Breast epithelium (tissue), 4 donors: ENCODE measurements around the gene LGALS12. TPM values are rescaled to one million over a fixed set of nuclear protein-coding genes. Genes with fewer than 3 reads are reported as not detected.

Experiments
- DNase-seq, 2 donors: peaks; one replicate each; pipeline ENCODE4 v3.0.0-alpha.2; 2019; ENCODE audit warnings: low spot score in 2 of 2
- H3K27ac ChIP-seq, 2 donors: fragments of 200-600 bp; sonication (generic) in 1 of 2; one replicate each; pipeline ENCODE4 v1.5.1; 2016 to 2019; ENCODE audit warnings: mild to moderate bottlenecking in 1 of 2
- H3K27me3 ChIP-seq, 2 donors: fragments of 200-600 bp; sonication (generic) in 1 of 2; one replicate each; pipeline versions ENCODE4 v1.5.1 to v1.6.0; 2017 to 2019; ENCODE audit warnings: control low read depth in 1 of 2, mild to moderate bottlenecking in 1 of 2
- H3K36me3 ChIP-seq: fragments of 200-600 bp; one replicate; pipeline ENCODE4 v1.5.1; 2019
- H3K4me1 ChIP-seq, 2 donors: fragments of 200-600 bp; sonication (generic); one replicate each; pipeline ENCODE4 v1.5.1; 2016 to 2019; ENCODE audit warnings: control low read depth in 1 of 2
- H3K4me3 ChIP-seq, 3 donors: fragments of 200-600 bp; sonication (generic); 1 replicate in 2 of 3; 2 replicates in 1 of 3; pipeline ENCODE4 v1.5.1; 2016 to 2019; ENCODE audit warnings: mild to moderate bottlenecking in 3 of 3, moderate library complexity in 2 of 3
- H3K9me3 ChIP-seq, 2 donors: fragments of 200-600 bp; sonication (generic) in 1 of 2; one replicate each; pipeline ENCODE4 v1.5.1; 2016 to 2019; ENCODE audit warnings: control low read depth in 1 of 2
- POLR2A ChIP-seq: fragments of 450-650 bp; IDR thresholded peaks from one replicate; pipeline ENCODE4 v1.6.1; 2016; ENCODE audit warnings: antibody characterized with exemption, mild to moderate bottlenecking, moderate library complexity
- POLR2AphosphoS5 ChIP-seq, 3 donors: sonication (generic); formaldehyde crosslinking; IDR thresholded peaks; one replicate each; pipeline ENCODE4 v1.6.1; 2017; ENCODE audit warnings: antibody characterized with exemption in 3 of 3
- intact Hi-C: fragments of 100-400 bp; cut with DNase I; formaldehyde crosslinking; loops from one replicate; pipeline ENCODE4 v1.15.1; 2023; ENCODE audit warnings: low total_unique reads
- total RNA-seq, 3 donors: library from RNA; depleted of rRNA; stranded (reverse); fragments of >200 nt; gene quantifications; one replicate each; pipeline ENCODE4 v1.1.0, GENCODE V29; 2016
- TF ChIP-seq, protein P1 (sequence below), 3 donors: fragments of 450-650 bp; IDR thresholded peaks; one replicate each; pipeline ENCODE4 v1.5.1; 2016 to 2017; ENCODE audit warnings: antibody characterized with exemption in 3 of 3, mild to moderate bottlenecking in 3 of 3, moderate library complexity in 3 of 3

The LGALS12 gene
- total RNA-seq, 3 donors from 2014 or later = 6.6 to 82.6 (median 11.9) TPM

DNA sequence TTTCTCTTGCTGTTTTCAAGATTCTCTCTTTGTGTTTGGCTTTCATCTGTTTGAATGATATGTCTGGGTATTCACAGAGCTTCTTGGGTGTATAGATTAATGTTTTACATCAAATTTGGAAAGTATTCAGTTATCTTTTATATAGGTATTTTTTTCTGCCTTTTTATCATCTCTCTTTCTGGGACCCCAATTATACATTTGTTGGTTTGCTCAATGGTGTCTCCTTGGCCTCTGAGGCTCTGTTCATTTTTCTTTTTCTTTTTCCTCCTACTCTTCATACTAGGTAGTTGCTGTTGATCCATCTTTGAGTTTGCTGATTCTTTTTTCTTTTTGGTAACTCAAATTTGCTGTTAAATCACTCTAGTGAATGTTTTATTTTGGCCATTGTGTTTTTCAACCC, 29.3 kb upstream of the LGALS12 start:
- Histone ChIP-seq H3K27me3 (no peaks in the 10 kb centered on the region), H3K27ac (no peak overlapping the region), H3K4me3 (no peak overlapping the region), H3K36me3 (no peaks in the 10 kb centered on the region), H3K4me1 (peaks cover 0 to 5% of the 10 kb centered on the region in 2 donors), H3K9me3 (peaks cover 0 to 6% of the 10 kb centered on the region in 2 donors)
- TF ChIP-seq, protein P1, sequence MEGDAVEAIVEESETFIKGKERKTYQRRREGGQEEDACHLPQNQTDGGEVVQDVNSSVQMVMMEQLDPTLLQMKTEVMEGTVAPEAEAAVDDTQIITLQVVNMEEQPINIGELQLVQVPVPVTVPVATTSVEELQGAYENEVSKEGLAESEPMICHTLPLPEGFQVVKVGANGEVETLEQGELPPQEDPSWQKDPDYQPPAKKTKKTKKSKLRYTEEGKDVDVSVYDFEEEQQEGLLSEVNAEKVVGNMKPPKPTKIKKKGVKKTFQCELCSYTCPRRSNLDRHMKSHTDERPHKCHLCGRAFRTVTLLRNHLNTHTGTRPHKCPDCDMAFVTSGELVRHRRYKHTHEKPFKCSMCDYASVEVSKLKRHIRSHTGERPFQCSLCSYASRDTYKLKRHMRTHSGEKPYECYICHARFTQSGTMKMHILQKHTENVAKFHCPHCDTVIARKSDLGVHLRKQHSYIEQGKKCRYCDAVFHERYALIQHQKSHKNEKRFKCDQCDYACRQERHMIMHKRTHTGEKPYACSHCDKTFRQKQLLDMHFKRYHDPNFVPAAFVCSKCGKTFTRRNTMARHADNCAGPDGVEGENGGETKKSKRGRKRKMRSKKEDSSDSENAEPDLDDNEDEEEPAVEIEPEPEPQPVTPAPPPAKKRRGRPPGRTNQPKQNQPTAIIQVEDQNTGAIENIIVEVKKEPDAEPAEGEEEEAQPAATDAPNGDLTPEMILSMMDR (IDR thresholded peaks at IDR 0.05) = no peak
- no peak for TF ChIP-seq POLR2AphosphoS5 (IDR thresholded peaks at IDR 0.05)
- no peak for TF ChIP-seq POLR2A
- no peak for DNase-seq
- intact Hi-C loops = no loop called here

DNA sequence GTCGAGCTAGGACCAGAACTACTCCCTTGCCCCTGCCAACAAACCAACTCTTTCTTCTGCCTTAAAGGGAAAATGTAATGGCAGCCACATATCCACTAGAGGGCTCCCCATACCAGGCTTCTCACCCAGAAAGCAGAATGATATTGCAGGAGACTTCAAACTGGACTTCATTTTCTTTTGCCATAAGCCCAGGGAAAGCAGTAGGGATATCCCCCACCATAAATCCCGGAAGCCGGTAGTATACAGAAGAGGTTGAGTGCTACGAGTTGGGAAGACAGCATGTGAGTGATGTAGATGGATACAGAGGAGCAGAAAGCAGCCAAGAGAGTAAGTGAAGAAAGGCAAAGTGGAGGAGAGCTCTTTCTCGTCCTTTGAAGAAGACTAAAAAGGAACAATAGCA, 27.0 kb upstream of the LGALS12 start:
- Histone ChIP-seq H3K27me3 (no peaks in the 10 kb centered on the region), H3K4me3 (no peak overlapping the region), H3K27ac (no peak overlapping the region), H3K9me3 (peaks cover 0 to 6% of the 10 kb centered on the region in 2 donors), H3K4me1 (peaks cover 0 to 5% of the 10 kb centered on the region in 2 donors), H3K36me3 (no peaks in the 10 kb centered on the region)
- intact Hi-C loops = no loop called here
- TF ChIP-seq POLR2AphosphoS5 (IDR thresholded peaks at IDR 0.05) = no peak
- TF ChIP-seq, protein P1 (IDR thresholded peaks at IDR 0.05) = peak; percentile 83 to 95 (median 93)
- peak in 1 of 2 donors; percentile 49 for DNase-seq

DNA sequence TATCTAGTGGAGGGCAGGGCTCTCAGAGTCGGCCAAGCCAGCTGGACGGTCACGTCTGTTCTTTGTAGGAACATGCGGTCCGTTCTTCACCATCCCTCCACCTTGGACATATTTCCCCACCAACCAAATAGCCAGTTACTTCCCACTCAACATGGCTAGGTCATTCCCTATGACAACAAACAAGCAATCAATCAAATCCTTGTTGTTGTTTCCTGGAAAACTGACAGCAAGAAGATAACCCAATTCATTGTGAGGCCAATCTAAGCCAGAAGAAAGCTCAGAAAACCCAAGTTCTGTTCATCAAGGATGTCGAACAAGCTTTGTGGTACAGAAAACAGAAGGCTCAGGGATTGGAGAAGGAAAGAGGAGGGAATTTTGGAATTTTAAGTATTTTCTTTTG, 25.8 kb upstream of the LGALS12 start:
- Histone ChIP-seq H3K9me3 (peaks cover 0 to 6% of the 10 kb centered on the region in 2 donors), H3K27me3 (no peaks in the 10 kb centered on the region), H3K36me3 (no peaks in the 10 kb centered on the region), H3K27ac (no peak overlapping the region), H3K4me3 (no peak overlapping the region), H3K4me1 (peaks cover 0 to 5% of the 10 kb centered on the region in 2 donors)
- no peak for DNase-seq
- intact Hi-C loops = no loop called here
- TF ChIP-seq, protein P1 (IDR thresholded peaks at IDR 0.05) = no peak
- TF ChIP-seq POLR2A (no peak), POLR2AphosphoS5 (IDR thresholded peaks at IDR 0.05) (no peak)

DNA sequence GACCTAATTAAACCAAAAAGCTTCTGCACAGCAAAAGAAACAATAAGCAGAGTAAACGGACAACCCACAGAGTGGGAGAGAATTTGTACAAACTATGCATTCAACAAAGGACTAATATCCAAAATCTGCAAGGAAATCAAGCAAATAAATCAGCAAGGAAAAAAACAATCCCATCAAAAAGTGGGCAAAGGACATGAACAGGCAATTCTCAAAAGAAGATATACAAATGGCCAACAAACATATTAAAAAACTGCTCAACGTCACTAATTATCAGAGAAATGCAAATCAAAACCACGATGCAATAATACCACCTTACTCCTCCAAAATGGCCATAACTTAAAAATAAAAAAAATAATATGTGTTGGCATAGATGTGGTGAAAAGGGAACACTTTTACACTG, 20.1 kb upstream of the LGALS12 start:
- DNase-seq = no peak
- H3K4me3 ChIP-seq = no peak overlapping the region
- H3K9me3 ChIP-seq = peaks cover 7 to 11% of the 10 kb centered on the region in 2 donors
- TF ChIP-seq POLR2A (no peak), POLR2AphosphoS5 (IDR thresholded peaks at IDR 0.05) (no peak)
- TF ChIP-seq, protein P1 (IDR thresholded peaks at IDR 0.05) = no peak
- H3K27me3 ChIP-seq = no peaks in the 10 kb centered on the region
- no peak overlapping the region for H3K27ac ChIP-seq
- no peaks in the 10 kb centered on the region for H3K36me3 ChIP-seq
- peaks cover 0 to 7% of the 10 kb centered on the region in 2 donors for H3K4me1 ChIP-seq
- intact Hi-C loops = no loop called here

DNA sequence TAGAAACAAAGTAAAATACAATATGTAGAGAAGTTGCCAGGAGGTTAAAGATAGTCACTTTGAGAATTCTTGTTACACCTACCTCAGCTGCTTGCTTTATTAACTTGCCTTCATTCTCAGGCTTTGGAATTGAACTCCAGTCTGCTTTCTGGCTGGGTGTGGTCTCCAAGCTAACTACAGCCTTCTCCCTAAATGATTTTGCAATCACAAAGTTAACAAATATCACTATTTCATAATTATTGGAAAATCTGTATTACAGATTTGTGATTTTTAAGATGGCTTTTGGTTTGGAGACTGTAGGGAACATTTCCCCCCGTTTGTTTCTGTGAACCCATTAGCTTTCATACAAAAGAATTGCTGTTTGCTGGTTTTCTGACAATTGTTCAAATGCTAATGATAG, 17.1 kb upstream of the LGALS12 start:
- TF ChIP-seq POLR2A (no peak), POLR2AphosphoS5 (IDR thresholded peaks at IDR 0.05) (no peak)
- TF ChIP-seq, protein P1 (IDR thresholded peaks at IDR 0.05) = no peak
- H3K9me3 ChIP-seq = peaks cover 7 to 11% of the 10 kb centered on the region in 2 donors
- H3K27me3 ChIP-seq = no peaks in the 10 kb centered on the region
- H3K4me3 ChIP-seq = no peak overlapping the region
- H3K27ac ChIP-seq = no peak overlapping the region
- peaks cover 0 to 7% of the 10 kb centered on the region in 2 donors for H3K4me1 ChIP-seq
- no peaks in the 10 kb centered on the region for H3K36me3 ChIP-seq
- intact Hi-C loops = no loop called here
- no peak for DNase-seq
